Ureter (tissue), 1 donor: Measurements from ENCODE around the gene KATNB1. TPM values are rescaled to one million over a fixed set of nuclear protein-coding genes. Genes with fewer than 3 reads are reported as not detected.
"Not testable (repeated sequence)": the region's sequence is repeated elsewhere in the genome, so short reads cannot be mapped to it uniquely, and the experiment has no call there.

ENCODE experiments used
- DNase-seq: peaks from one replicate; pipeline ENCODE4 v3.0.0-alpha.2; 2020; ENCODE audit warnings: low spot score
- total RNA-seq: library from RNA; stranded (reverse); gene quantifications from one replicate; pipeline ENCODE4 v1.2.4, GENCODE V29; 2023
- donor health status: DM: yes; HTN: yes; CAD: no.

The KATNB1 gene
- total RNA-seq, 1 donor from 2014 or later = 19.0 TPM

- DNase-seq = no peak
Observed at GRCh38 chr16:57743886-57744641, 8.5 kb downstream of the KATNB1 start.

DNA sequence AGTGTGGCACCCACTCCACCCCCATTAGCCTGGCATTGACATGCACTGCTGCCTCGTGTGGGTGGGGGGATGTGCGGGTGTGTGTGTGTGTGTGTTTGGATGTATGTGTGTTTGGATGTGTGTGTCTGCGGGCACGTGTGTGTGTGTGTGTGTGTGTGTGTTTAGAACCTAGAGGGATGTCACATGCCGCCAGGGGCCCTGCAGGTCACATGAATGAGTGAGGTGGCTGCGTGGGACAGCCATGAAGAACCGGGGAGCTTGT is 9.0 kb downstream of the KATNB1 start:
- no peak for DNase-seq

- no peak for DNase-seq
Observed at GRCh38 chr16:57745768-57746167, 10.2 kb downstream of the KATNB1 start.

GRCh38 chr16:57746316-57746715 is 10.7 kb downstream of the KATNB1 start:
- not testable (repeated sequence) for DNase-seq

DNA sequence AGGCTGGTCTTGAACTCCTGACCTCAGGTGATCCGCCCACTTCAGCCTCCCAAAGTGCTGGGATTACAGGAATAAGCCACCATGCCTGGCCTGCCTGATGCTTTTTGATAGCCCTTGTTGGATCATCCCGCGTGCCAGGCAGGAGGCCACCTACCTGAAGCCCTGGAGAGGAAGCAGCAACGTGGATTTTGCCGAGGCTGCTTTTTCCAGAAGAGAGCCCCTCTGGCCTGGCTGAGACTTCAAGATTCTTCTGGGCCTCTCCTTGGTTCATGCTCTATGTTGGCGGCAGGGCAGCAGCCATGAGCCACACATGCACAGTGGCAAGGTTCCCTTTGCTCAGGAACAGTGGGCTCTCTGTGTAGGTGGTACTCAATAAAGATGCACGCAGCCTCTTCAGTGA is 11.5 kb downstream of the KATNB1 start:
- DNase-seq = no peak

GRCh38 chr16:57747496-57747895 is 11.9 kb downstream of the KATNB1 start:
- no peak for DNase-seq

- no peak for DNase-seq
Observed at GRCh38 chr16:57747996-57748395, 12.4 kb downstream of the KATNB1 start.

GRCh38 chr16:57748596-57748995 is 13.0 kb downstream of the KATNB1 start:
- no peak for DNase-seq

- no peak for DNase-seq
Observed at GRCh38 chr16:57749101-57749692, 13.6 kb downstream of the KATNB1 start.

GRCh38 chr16:57749856-57750452 is 14.4 kb downstream of the KATNB1 start:
- no peak for DNase-seq

DNA sequence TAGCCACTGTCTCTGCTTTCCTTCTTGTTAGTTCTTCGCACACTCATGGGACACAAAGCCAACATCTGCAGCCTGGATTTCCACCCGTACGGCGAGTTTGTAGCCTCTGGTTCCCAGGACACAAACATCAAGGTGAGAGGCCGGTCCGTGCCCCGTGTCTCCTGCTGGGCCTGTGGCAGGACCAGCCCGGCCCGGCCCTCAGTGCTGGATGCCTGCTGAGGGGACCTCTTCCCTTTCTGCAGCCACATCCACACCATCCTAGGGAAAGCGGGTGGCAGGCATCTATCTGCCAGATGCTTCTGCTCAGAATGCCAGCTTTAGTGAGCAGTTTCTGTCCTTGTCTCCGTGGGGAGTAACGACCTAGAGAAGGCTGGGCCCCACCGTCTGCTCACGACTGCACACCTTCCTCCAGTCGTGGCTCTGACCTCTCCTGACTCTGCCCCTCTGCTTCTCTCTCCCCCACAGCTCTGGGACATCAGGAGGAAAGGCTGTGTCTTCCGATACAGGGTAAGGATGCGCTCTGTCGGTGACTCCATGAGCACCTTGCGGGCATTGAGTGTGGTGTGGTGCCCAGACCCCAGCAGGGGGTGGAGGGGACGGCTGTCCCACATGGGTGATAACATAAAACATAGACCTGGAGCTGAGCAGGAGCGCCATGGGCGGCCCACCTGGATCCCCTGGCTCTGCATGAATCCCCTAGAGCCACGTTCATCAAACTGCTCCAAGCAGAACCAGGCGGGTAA is 15.4 kb downstream of the KATNB1 start:
- DNase-seq = no peak

GRCh38 chr16:57751539-57752202 is 16.1 kb downstream of the KATNB1 start:
- DNase-seq = no peak

GRCh38 chr16:57752203-57752580 is 16.6 kb downstream of the KATNB1 start:
- DNase-seq = no peak

GRCh38 chr16:57752581-57753447 is 17.2 kb downstream of the KATNB1 start:
- no peak for DNase-seq

DNA sequence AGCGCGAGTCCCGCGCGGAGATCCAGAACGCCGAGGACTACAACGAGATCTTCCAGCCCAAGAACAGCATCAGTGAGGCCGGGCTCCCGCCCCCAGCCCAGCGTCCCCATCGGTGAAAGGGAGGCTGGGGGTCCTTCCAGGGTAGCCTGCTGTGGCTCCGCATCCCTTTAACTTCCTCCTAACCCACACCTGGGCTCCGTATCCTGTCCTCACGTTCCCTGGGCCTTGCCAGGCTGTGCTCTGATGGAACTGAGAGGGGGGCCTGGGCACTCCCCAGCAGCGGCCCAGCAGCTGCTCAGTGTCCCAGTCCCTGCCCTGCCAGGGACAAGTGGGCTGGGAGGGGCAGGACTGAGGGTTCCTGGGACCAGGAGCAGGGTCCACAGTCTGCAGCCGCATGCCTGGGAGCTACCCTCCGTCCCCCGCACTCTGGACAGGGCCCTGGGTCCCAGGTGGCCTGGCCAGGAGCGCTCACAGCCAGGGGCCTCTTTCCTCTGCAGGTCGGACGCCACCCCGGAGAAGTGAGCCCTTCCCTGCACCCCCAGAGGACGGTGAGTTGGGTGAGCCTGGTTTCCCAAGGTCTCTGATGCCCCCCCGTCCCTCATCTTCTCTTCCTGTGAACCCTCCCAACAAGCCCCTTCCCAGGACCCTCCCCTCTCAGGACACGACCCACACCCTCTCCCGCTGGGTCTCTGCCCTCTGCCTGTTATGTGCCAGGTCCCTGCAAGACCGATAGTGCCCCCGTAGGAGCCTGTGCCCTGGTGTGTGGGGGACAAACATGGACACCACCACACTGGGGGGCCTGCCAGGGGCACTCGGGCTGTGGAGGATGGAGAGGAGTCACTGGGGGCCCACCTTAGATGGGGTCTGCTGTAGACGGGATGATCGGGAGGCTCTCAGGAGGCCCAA is 18.1 kb downstream of the KATNB1 start:
- DNase-seq = no peak

GRCh38 chr16:57754354-57755060 is 18.9 kb downstream of the KATNB1 start:
- no peak for DNase-seq

DNA sequence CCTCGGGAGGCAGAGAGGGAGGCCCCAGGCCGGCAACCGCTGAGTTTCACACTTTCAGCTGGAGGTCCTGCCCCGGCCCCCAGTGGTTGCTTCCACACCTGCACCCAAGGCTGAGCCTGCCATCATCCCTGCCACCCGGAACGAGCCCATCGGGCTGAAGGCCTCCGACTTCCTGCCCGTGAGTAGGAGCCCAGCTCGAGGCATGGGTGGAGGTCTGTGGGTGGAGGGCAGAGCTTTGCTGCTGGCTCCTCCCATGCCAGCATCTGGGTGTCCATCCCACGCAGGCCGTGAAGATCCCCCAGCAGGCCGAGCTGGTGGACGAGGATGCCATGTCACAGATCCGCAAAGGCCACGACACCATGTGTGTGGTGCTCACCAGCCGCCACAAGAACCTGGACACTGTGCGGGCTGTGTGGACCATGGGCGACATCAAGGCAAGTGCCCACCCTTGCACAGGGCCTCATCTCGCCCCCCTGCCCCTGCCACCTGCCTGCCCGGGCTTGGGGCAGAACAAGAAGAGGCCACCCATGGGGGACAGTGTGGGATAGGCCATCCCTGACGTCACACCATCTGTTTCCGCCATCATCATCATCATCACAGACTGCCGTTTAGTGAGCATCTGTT is 19.6 kb downstream of the KATNB1 start:
- DNase-seq = no peak

- no peak for DNase-seq
Observed at GRCh38 chr16:57755726-57756423, 20.3 kb downstream of the KATNB1 start.
